ENCODE results near the gene GAS2.

Gene GAS2

GRCh38 chr11:22792497-22792896 is 126.1 kb downstream of the GAS2 start:
- peak; percentile 51 for DNase-seq

- no peak for DNase-seq
Observed at GRCh38 chr11:22795914-22796313, 129.5 kb downstream of the GAS2 start.

- no peak for DNase-seq
Observed at GRCh38 chr11:22797047-22797446, 130.6 kb downstream of the GAS2 start.

GRCh38 chr11:22798901-22799300 is 132.5 kb downstream of the GAS2 start:
- no peak for DNase-seq

- DNase-seq: no peak
Observed at GRCh38 chr11:22800482-22800881, 134.1 kb downstream of the GAS2 start.

- DNase-seq: no peak
Observed at GRCh38 chr11:22802861-22803260, 136.4 kb downstream of the GAS2 start.

- DNase-seq: no peak
Observed at GRCh38 chr11:22807391-22807790, 141.0 kb downstream of the GAS2 start.

GRCh38 chr11:22807855-22808570 is 141.6 kb downstream of the GAS2 start:
- DNase-seq: peak; percentile 6

GRCh38 chr11:22808571-22809197 is 142.3 kb downstream of the GAS2 start:
- DNase-seq: no peak

GRCh38 chr11:22809893-22810292 is 143.5 kb downstream of the GAS2 start:
- no peak for DNase-seq

GRCh38 chr11:22822203-22822602 is 155.8 kb downstream of the GAS2 start:
- no peak for DNase-seq

GRCh38 chr11:22828373-22828772 is 162.0 kb downstream of the GAS2 start:
- DNase-seq: peak; percentile 21

GRCh38 chr11:22829231-22830081 is 163.0 kb downstream of the GAS2 start, which contains the start of gene SVIP:
Gene SVIP (minus strand): TSS chr11:22829801. CDS start chr11:22829748, 53 bp downstream.
- DNase-seq: peak; percentile 98

GRCh38 chr11:22830082-22830414 is 163.6 kb downstream of the GAS2 start:
- DNase-seq: no peak

GRCh38 chr11:22832315-22833015 is 166.1 kb downstream of the GAS2 start:
- DNase-seq: peak; percentile 43

- no peak for DNase-seq
Observed at GRCh38 chr11:22846726-22847125, 180.3 kb downstream of the GAS2 start.

- no peak for DNase-seq
Observed at GRCh38 chr11:22851477-22851876, 185.1 kb downstream of the GAS2 start.

- no peak for DNase-seq
Observed at GRCh38 chr11:22859756-22860155, 193.3 kb downstream of the GAS2 start.

- DNase-seq: no peak
Observed at GRCh38 chr11:22860241-22860640, 193.8 kb downstream of the GAS2 start, which contains the start of gene CCDC179. Gene CCDC179 (minus strand): TSS chr11:22860474. CDS start chr11:22860421, 53 bp downstream.
